ENCODE results near the gene CHP2.
"Not testable (repeated sequence)": the region's sequence is repeated elsewhere in the genome, so short reads cannot be mapped to it uniquely, and the experiment has no call there.

The CHP2 gene

DNA sequence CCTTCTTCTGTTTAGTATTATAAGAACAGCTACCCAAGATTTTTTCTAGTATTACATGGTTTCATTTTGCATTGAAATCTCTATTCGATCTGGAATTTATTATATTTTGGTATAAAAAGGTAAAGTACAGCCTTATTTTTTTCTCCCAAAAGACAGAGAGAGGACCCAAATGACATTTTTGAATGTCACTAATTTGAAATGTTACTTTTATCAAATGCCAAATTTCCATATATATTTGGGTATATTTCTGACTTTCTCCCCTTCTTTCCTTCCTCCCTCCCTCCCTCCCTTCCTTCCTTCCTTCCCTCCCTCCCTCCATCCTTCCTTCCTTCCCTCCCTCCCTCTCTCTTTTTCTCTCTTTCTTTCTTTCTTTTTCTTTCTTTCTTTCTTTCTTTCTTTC, 6.2 kb upstream of the CHP2 start:
- DNase-seq = no peak

DNA sequence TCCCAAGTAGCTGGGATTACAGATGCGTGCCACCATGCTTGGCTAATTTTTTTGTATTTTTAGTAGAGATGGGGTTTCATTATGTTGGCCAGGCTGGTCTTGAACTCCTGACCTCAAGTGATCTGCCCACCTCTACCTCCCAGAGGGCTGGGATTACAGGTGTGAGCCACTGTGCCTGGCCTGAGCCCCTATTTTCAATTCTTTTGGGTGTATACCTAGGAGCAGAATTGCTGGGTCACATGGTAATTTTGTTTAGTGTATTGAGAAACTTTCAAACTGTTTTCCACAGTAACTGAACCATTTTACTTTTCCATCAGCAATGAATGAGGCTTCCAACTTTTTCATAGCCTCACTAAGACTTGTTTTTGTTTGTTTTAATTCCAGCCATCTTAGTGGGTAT, 3.8 kb upstream of the CHP2 start:
- not testable (repeated sequence) for DNase-seq

DNA sequence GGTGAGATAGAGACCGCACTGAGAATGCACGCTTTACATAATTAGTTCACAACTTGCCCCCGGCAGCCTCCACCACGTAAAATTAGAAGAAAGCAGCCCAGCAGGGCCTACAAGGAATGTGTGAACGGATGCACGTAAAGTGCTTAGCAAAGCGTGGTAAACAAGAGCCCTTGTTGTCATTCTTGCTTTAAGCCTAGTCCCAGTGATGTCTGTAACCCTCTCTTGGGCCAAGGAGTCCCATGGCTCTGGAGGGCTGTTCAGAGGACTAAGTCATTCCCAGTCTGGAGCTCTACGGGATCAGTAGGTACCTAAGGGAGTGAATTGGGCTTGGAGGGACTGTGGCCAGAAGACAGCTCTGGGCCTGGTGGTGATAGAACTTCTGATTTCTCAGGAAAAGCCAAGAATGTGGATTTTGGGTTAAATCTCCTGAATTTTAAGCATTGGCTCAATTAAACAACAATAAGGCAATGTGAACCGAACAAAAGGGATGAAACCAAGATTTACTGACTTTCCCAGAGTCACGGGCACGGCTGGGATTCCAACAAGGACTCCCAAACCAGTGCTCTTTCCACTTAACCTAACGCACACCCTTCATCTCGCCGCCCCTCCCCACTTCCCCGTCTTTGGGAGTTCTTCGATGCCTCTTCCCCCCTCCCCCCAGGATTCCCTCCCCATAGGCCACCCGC, 775 bp upstream of the CHP2 start:
- DNase-seq = no peak

DNA sequence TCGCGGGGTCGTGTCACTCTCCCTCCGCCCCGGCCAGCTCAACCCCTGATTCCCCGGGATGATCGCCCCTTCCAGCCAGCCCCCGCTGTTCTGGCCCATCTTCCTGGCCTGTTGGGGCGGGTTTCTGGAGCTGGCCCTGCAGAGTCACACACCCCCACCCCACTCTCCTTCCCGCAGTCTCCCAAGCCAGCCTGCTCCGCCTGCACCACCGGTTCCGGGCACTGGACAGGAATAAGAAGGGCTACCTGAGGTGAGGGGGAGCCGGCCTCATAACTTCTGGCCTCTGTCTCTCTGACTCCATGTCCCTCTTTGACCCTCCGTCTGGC, 621 bp downstream of the CHP2 start:
- DNase-seq = no peak

DNA sequence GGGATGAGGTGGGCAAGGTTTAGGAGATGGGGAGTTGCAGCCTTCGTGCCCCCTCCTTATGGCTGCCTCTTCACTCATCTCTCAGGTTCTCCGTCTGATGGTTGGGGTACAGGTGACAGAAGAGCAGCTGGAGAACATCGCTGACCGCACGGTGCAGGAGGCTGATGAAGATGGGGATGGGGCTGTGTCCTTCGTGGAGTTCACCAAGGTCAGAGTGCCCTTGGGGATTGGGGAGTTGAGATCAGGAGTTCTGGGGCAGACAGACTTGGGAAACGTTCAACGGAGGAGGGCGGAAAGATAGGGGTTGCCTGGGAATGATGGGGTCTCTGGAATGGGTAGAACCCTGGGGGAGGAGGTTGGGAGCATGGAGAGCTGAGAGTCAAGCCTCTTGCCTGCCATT, 2.3 kb downstream of the CHP2 start:
- no peak for DNase-seq

DNA sequence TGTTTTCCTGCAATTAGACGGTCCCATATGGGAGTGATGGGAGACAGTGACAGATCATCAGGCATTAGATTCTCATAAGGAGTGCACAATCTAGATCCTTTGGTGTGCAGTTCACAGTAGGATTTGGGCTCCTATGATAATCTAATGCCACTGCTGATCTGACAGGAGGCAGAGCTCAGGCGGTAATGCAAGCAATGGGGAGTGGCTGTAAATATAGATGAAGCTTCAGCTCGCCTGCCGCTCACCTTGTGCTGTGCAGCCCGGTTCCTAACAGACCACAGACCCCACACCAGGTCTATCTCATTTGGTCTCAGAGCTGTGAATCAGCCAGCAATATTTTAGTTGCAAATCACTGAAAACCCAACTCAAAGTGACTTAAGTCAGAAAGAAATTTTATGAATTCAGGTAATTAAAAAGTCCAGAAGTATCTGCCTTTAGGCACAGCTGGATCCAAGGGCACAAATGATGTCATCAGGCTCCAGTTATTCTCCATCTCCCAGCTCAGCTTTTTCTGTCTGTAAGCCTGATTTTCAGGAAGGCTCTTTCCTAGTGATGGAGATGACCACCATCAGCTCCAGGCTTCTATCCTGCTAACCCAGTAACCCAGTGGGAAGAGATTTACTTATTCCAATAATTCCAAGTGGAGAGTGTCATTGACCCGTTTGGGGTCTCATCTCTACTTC, 3.3 kb downstream of the CHP2 start:
- no peak for DNase-seq

DNA sequence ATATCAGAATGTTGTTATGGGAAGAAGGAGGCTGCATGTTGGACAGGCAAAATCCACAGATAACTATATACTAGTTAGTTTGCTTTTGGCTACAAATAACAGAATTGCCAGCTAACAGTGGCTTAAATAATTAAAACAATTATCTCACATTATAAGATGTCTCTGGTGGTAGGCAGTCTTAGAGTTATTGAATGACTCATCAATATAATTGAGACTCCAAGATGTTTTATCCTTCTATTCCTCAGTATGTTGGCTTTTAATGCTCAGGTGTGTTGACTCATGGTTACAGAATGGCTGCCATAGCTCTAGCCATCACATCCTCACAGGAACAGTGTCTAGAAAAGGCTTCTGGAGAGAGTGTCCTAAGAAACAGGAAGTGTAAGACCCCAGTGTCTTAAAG, 11.1 kb downstream of the CHP2 start:
- no peak for DNase-seq

DNA sequence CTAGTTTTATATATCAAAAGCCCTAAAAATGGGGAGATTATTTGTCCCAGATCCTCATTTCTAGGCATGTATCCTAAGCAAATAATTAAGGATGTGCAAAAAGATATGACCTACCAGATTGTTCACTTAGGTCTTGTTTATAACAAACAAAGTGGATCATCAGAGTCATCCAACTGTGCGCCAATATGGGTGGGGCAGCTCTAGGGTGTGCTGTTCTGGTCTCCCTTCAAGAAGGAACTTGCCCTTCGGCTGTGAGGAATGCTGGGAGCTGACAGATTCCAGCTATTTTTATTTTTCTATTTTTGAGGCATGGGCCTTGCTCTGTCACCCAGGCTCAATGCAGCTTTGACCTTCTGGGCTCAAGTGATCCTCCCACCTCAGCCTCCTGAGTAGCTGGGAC, 13.8 kb downstream of the CHP2 start:
- DNase-seq = no peak

DNA sequence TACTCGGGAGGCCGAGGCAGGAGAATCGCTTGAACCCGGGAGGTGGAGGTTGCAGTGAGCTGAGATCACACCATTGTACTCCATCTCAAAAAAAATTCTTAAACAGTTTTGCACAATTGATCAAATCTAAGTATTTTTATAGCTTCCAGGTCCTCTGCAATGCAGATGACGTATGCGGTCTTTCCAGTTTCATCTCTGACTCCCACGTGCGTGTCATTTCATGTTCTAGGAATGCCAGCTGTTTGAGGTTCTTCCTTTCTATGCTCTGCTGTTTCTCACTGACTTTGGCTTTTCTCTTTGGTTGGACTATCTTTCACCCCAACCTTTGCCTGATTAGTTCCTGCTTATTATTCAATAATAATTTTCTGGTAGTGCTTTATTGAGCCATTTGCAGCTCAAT, 16.2 kb downstream of the CHP2 start:
- no peak for DNase-seq

DNA sequence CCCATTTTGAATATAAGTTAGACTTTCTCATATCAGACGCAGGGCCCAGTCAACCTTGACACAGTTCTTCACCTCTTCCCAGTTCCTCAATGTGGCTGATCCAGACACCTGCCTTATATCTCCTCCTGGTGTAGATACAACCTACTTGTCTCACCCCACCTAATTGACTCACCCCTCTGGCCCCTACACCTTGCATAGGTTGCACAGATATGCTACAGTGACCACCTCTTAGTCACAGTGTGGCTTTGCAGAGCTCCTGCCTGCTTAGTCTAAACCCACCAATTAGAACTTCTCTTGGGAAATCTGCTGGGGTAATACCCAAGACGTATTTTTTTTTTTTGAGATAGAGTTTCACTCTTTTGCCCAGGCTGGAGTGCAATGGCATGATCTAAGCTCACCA, 16.8 kb downstream of the CHP2 start:
- no peak for DNase-seq

DNA sequence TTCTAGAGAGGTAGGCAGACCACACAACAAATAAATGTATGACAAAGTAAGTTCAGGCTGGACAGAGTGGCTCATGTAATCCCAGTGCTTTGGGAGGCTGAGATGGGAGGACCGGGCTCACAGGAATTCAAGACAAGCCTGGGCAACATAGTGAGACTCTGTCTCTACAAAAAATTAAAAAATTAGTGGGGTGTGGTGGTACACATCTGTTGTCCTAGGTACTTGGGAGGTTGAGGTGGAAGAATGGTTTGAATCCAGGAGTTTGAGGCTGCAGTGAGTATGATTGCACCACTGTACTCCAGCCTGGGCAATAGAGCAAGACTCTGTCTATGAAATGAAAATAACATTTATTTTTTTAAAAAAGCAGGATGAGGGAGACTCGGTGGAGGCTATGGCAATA, 18.5 kb downstream of the CHP2 start:
- DNase-seq = no peak

DNA sequence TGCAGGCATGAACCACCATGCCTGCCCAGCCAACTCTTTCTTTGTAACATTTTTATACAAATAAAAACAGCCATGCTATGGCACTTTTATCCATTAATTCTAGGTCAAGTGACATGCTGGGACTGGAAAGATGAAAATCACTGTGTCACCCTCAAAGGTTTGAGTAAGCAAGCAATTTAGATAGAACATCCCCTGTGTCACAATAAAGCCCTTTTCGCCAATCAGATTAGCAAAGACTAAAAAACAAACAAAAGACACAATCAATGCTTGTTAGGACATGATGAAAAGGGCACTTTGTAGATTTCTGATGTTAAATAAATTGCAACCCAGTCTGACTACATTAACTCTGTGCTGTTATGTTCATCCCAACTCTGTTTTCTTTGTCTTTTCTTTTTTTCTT, 26.4 kb downstream of the CHP2 start:
- no peak for DNase-seq

DNA sequence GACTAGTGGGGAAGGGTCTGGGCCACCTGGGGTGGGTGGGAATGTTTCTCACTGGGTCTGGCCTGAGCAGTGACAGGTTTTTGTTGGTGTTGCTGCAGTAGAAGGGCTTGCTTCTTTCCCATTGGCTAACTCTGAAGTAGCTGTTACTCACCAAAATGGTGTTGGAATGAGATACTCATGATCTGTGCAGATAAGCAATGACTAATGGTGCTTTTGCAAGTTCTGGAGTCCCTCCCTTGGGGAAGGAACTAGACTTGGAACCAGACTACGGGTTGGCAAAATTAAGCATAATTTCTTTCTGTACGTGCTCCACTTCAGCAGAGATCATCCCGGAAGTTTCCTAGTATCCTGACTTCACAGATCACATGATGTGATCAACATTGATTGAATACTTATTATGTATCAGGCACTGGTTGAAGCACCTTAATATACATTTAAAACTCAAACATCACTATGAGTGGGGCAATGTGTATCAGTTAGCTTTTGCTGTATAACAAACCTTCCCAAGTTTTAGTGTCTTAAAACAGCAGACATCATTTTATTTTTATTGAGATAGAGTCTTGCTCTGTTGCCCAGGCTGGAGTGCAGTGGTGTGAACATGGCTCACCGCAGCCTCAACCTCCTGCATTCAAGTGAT, 30.1 kb downstream of the CHP2 start:
- DNase-seq = no peak

DNA sequence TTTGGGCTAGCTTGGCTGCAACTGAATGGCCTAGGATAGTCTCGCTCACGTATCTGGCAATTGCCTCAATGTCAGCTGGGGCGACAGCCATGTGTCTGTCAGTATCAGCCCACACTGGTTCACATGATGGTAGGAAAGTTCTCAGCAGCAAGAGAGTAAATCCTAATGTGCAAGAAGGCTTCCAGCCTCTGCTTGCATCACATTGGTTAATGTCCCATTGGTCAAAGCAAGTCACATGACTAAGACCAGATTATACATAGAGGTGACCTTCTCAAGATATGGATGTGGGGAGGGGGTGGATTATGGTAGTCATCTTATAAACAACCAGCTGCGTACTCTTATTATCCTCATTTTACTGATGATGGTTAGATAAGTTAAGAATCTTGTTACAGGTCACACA, 31.0 kb downstream of the CHP2 start:
- no peak for DNase-seq

DNA sequence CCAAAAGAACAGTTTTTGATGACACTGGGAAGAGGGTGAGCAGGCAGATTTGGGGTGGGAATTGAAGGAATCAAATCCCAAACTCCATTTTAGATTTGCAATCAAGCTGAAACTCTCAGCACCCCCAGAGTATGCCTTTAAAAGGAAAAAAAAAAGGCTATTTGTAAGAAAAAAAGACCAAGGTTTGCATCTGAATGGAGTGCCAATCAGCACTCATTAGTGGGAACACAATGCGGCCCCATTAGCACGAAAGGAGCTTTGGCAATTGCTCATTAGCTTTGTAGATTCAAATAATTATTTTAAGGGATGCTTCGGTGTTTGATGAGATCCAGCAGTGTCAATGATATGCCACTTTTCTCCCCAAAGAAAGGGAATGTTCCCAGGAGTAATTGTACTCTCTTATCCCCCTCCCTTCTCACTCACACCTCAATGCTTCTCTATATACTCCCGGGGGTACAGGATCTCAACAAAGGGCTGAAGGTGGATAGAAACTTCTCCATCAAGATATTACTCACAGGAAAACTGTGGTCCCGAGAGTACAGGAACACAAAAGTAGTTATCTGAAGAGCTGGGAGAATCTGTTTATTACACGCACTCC, 32.2 kb downstream of the CHP2 start:
- DNase-seq = no peak

DNA sequence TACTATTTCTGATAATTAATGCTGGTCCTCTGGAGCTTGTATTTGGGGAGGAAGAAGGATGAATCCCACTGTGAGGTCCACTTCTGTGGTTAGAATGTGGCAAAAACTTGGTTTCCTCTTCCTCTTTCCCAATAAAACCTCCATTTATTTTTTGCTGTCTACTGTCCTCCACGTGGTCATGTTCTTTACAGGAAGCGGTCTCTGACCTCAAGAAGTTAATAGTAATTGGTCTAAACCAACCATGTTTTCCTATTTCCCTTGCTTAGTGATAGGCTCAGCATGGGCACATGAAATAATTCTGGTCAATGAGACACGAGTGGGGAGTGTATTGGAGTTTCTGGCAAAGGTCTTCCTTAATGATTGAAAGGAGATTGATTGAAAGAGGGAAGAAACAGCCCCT, 33.9 kb downstream of the CHP2 start:
- DNase-seq = no peak

DNA sequence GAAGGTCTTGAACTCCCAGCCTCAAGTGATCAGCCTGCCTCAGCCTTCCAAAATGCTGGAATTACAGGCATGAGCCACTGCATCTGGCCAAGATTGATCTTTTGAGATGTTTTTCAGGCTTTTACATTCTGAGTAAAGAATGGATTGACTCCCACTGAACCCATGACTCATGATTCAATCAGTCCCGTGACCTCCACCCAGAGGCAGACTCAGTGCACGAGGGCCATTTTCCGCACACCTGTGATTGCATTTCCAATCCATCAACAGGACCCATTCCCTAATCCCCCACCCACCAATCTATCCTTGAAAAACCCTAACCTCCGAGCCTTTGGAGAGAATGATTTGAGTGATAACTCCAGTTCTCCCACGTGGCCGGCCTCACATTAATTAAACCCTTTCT, 40.6 kb downstream of the CHP2 start:
- no peak for DNase-seq

DNA sequence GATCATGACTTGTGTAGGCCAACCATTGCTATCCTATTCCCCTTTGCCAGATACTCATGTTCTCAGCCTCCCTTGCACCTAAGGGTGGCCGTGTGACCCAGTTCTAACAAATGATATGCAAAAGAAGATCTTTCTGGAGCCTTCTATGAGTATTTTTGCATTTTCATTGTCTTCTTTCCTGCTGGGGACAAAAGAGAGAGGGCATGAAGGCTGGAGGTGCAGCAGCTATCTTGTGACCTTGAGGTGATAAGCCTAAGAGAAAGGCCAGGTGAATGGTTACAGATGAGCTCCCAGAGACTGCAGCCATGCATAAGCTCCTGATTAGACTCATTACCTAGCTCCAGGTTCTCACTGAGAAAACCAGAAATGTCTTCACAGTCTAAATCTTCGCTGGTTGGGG, 42.1 kb downstream of the CHP2 start:
- no peak for DNase-seq

DNA sequence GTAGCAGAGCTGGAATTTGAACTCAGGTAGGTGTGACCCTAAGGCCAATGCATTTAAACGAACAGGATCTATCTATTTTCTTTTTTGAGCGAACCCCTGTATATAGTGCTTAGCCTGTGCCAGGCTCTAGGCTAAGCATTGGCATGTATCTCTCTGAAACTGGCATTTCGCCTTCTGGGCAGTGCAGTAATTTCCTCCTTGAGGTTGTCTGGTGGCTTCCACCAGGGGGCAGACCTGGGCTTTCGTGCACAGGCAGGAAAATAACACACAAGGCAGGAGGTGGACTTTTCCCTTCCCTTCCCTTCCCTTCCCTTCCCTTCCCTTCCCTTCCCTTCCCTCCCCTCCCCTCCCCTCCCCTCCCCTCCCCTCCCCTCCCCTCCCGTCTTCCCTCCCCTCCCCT, 46.6 kb downstream of the CHP2 start:
- DNase-seq = no peak

DNA sequence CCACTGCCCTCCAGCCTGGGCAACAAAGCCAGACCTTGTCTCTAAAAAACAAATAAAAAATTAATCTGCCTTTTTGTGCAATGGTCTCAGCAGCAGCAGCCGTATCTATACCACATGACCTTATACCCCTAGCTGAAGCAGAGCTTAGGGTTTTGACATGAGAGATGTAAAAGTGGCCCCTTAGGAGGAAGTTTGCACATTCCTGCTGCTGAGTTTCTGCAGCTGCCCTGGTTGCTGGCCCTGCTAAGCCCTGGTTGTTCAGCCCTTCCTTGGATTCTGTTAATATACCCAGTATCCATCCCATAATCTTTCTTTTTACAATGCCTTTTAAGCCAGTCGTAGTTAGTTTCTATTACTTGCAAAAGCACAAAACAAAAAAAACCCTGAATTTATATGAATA, 48.0 kb downstream of the CHP2 start:
- no peak for DNase-seq

DNA sequence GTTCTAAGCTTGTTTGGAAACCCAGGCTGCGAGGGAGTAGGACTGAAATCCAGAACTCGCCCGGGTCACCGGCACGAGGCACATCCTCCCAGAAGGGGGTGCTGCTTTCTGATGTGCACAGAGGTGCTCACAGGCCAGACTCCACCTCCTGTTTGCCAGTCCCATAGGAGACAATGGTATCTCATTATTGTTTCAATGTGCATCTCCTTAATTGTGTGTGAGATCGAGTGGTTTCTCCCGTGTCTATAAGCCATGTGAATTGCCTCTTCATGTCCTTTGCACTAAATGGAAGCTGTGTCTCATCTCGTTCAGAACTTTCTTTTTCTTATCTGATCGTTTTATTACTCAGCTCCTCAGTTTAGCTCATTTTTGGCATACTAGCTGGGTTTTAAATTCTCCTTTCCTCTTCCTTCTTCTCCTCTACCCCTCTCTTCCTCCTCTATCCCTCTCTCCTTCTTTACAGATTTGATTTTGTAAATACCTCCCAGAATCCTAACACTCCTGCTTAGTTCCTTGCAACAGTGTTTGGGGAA, 48.8 kb downstream of the CHP2 start:
- DNase-seq = peak in 1 of 2 experiments; percentile 3

DNA sequence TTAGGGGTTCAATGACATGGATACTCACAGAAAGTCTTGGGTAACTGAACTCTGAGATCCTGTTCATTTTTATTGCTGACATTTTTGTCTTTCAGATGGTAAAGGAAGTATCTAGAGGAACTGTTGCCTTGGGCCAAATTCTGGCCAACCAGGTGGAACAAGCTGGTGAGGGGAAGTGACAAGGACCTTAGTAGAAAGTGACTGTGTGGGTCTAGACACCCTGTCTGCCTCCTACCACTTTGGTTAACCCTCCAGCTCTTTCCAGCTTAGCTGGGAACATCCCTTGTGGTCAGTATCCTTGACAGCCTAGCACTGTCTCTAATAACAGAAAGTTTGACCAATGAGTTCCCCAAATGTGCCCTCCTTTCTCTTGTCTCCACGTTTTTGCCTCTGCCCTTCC, 52.2 kb downstream of the CHP2 start:
- no peak for DNase-seq
